ENCODE measurements around the gene PTPN1.

GRCh38 chr20:50516935-50517816 is 7.0 kb downstream of the PTPN1 start:
- TF ChIP-seq, protein P1, sequence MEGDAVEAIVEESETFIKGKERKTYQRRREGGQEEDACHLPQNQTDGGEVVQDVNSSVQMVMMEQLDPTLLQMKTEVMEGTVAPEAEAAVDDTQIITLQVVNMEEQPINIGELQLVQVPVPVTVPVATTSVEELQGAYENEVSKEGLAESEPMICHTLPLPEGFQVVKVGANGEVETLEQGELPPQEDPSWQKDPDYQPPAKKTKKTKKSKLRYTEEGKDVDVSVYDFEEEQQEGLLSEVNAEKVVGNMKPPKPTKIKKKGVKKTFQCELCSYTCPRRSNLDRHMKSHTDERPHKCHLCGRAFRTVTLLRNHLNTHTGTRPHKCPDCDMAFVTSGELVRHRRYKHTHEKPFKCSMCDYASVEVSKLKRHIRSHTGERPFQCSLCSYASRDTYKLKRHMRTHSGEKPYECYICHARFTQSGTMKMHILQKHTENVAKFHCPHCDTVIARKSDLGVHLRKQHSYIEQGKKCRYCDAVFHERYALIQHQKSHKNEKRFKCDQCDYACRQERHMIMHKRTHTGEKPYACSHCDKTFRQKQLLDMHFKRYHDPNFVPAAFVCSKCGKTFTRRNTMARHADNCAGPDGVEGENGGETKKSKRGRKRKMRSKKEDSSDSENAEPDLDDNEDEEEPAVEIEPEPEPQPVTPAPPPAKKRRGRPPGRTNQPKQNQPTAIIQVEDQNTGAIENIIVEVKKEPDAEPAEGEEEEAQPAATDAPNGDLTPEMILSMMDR (IDR thresholded peaks at IDR 0.05 in 2 of 3, conservative IDR thresholded peaks at IDR 0.05 in 1 of 3; ENCODE audit: control insufficient read depth in 2 of 3, extremely low read depth in 1 of 3, insufficient read depth in 1 of 3, low read depth in 3 of 3, low read length in 3 of 3), result no peak
- no peak for TF ChIP-seq EZH2 (IDR thresholded peaks at IDR 0.05; ENCODE audit: borderline replicate concordance, control insufficient read depth, low read depth, low read length)
- no peak for TF ChIP-seq FOXK2 (IDR thresholded peaks at IDR 0.05)
- no peak for TF ChIP-seq POLR2A (IDR thresholded peaks at IDR 0.05; ENCODE audit: low read depth, low read length)
- no peak for TF ChIP-seq RAD21 (IDR thresholded peaks at IDR 0.05; ENCODE audit: insufficient read depth, low read depth, low read length)
- no peak for TF ChIP-seq HDAC2 (IDR thresholded peaks at IDR 0.05)
- no peak for TF ChIP-seq MEF2A (IDR thresholded peaks at IDR 0.05; ENCODE audit: insufficient read depth, low read depth, low read length)

Measured in GM12878 (cell line).